Measurements from ENCODE around the gene SAG. TPM values are rescaled to one million over a fixed set of nuclear protein-coding genes. Genes with fewer than 3 reads are reported as not detected.
"Not testable (repeated sequence)": the region's sequence is repeated elsewhere in the genome, so short reads cannot be mapped to it uniquely, and the experiment has no call there.

Gene SAG
- total RNA-seq, 1 donor from 2014 or later, result not detected

- peak; percentile 92 for DNase-seq (ENCODE audit: low read depth)
Measured at GRCh38 chr2:233329489-233330135, 22.0 kb downstream of the SAG start.

- no peak for DNase-seq (ENCODE audit: low read depth)
Measured at GRCh38 chr2:233331536-233331935, 23.9 kb downstream of the SAG start.

GRCh38 chr2:233332125-233332524 is 24.5 kb downstream of the SAG start:
- DNase-seq (ENCODE audit: low read depth), result no peak

GRCh38 chr2:233334915-233335314 is 27.3 kb downstream of the SAG start:
- DNase-seq (ENCODE audit: low read depth), result no peak

- DNase-seq (ENCODE audit: low read depth), result not testable (repeated sequence)
Measured at GRCh38 chr2:233336091-233336490, 28.5 kb downstream of the SAG start.

- DNase-seq (ENCODE audit: low read depth), result no peak
Measured at GRCh38 chr2:233336541-233336940, 28.9 kb downstream of the SAG start.

- DNase-seq (ENCODE audit: low read depth), result peak; percentile 42
Measured at GRCh38 chr2:233338046-233338445, 30.4 kb downstream of the SAG start.

GRCh38 chr2:233338812-233339368 is 31.3 kb downstream of the SAG start:
- DNase-seq (ENCODE audit: low read depth), result no peak

- DNase-seq (ENCODE audit: low read depth), result no peak
Measured at GRCh38 chr2:233339427-233339826, 31.8 kb downstream of the SAG start.

- no peak for DNase-seq (ENCODE audit: low read depth)
Measured at GRCh38 chr2:233341296-233341695, 33.7 kb downstream of the SAG start.

- no peak for DNase-seq (ENCODE audit: low read depth)
Measured at GRCh38 chr2:233342301-233342700, 34.7 kb downstream of the SAG start.

GRCh38 chr2:233343171-233343705 is 35.6 kb downstream of the SAG start:
- no peak for DNase-seq (ENCODE audit: low read depth)

- no peak for DNase-seq (ENCODE audit: low read depth)
Measured at GRCh38 chr2:233346376-233346775, 38.8 kb downstream of the SAG start.

- DNase-seq (ENCODE audit: low read depth), result no peak
Measured at GRCh38 chr2:233346930-233347329, 39.3 kb downstream of the SAG start.

- peak; percentile 67 for DNase-seq (ENCODE audit: low read depth)
Measured at GRCh38 chr2:233349005-233349998, 41.7 kb downstream of the SAG start.

GRCh38 chr2:233350708-233351107 is 43.1 kb downstream of the SAG start:
- peak; percentile 74 for DNase-seq (ENCODE audit: low read depth)

- DNase-seq (ENCODE audit: low read depth), result no peak
Measured at GRCh38 chr2:233351423-233351822, 43.8 kb downstream of the SAG start.

GRCh38 chr2:233352141-233352842 is 44.7 kb downstream of the SAG start:
- DNase-seq (ENCODE audit: low read depth), result no peak

GRCh38 chr2:233353101-233353768 is 45.6 kb downstream of the SAG start:
- DNase-seq (ENCODE audit: low read depth), result peak; percentile 63

GRCh38 chr2:233353769-233354499 is 46.3 kb downstream of the SAG start, which contains the start of gene DGKD:
Gene DGKD, plus strand, starts transcription at chr2:233354494. Its CDS starts 25 bp downstream, at chr2:233354519.
- DNase-seq (ENCODE audit: low read depth), result peak; percentile 59

All from myocyte (in vitro differentiated cells).